ENCODE results near the gene CDH13. TPM values are rescaled to one million over a fixed set of nuclear protein-coding genes. Genes with fewer than 3 reads are reported as not detected.

Gene CDH13
- total and polyA plus RNA-seq, 9 of the 15 experiments (the other 6 are each of a cell fraction or from before 2014, with no cell fraction given), result 0.03 TPM; not detected in 8

DNA sequence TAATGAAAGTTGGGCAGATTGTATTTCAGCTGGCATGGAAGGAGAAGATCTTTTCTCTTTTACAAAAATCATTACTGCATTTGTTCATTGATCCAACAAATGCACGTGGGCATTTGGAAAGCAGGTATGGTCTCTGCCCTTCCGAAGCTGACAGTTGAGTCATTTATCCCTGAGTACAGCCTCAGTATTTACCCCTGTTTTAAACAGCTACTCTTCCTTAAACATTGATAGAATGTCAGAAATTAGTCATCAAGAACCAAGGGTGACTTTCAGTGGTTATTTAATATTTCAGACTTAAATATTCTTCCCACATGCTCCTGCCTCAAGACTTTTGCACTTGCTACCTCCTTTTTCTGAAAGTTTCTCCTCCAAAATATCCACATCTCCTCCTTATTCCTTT, 954.3 kb downstream of the CDH13 start (continued):
- TF ChIP-seq CHD7 (IDR thresholded peaks at IDR 0.05; ENCODE audit: low read depth, low read length), result no peak
- no peak for TF ChIP-seq JUND (IDR thresholded peaks at IDR 0.05; ENCODE audit: borderline replicate concordance, low read depth, low read length)
- no peak for TF ChIP-seq JUND (tag; IDR thresholded peaks at IDR 0.05; ENCODE audit: borderline replicate concordance, low read depth, low read length)
- no peak for TF ChIP-seq HOMEZ (CRISPR knock-in tag; IDR thresholded peaks at IDR 0.05)
- no peak for TF ChIP-seq ETV5 (CRISPR knock-in tag; IDR thresholded peaks at IDR 0.05; ENCODE audit: low read depth)
- no peak for TF ChIP-seq SAFB (IDR thresholded peaks at IDR 0.05; ENCODE audit: borderline replicate concordance, low read depth, low read length)
- no peak for TF ChIP-seq RAD21 (CRISPR knock-in tag; conservative IDR thresholded peaks at IDR 0.05 in 1 of 2, IDR thresholded peaks at IDR 0.05 in 1 of 2)
- no peak for TF ChIP-seq ZNF586 (CRISPR knock-in tag; conservative IDR thresholded peaks at IDR 0.05)
- TF ChIP-seq ELF2 (CRISPR knock-in tag; IDR thresholded peaks at IDR 0.05), result no peak

Measured in K562 (cell line).